Left lobe of liver (tissue), 2 donors: ENCODE data around the gene GPR108. TPM values are rescaled to one million over a fixed set of nuclear protein-coding genes. Genes with fewer than 3 reads are reported as not detected.
A peak's percentile ranks its signal among the peaks of the same experiment; 100 is the strongest.
"Not testable (repeated sequence)": the region's sequence is repeated elsewhere in the genome, so short reads cannot be mapped to it uniquely, and the experiment has no call there.

Source experiments
- ATAC-seq: fragments of 200-7000 bp; cut with Tn5 transposase; one replicate; pipeline ENCODE4 v1.9.1; 2020; ENCODE audit warnings: mild to moderate bottlenecking, moderate library complexity
- DNase-seq: peaks from one replicate; pipeline ENCODE4 v3.0.0-alpha.2; 2020; ENCODE audit warnings: low spot score
- total RNA-seq: library from RNA; stranded (reverse); gene quantifications from one replicate; pipeline ENCODE4 v1.2.1, GENCODE V29; 2021
- donor health status: DM: no; HTN: no; CAD: no; lungs with moderate emphysema.
- donor health status: DM: no; HTN: yes; CAD: no.

The GPR108 gene
- total RNA-seq, 1 donor from 2014 or later: 28.8 TPM

DNA sequence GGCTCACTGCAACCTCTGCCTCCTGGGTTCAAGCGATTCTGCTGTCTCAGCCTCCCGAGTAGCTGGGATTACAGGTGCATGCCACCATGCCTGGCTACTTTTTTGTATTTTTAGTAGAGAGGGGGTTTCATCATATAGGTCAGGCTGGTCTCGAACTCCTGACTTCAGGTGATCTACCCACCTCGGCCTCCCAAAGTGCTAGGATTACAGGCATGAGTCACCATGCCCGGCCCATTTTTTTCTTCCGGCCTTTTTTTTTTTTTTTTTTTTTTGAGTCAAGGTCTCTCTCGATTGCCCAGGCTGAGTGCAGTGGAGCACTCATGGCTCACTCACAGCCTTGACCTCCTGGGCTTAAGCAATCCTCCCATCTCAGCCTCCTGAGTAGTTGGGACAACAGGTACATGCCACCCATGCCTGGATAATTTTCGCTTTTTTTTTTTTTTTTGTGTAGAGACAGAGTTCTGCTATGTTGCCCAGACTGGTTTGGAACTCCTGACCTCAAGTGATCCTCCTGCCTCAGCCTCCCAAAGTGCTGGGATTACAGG, 24.9 kb upstream of the GPR108 start:
- not testable (repeated sequence) for ATAC-seq, DNase-seq

DNA sequence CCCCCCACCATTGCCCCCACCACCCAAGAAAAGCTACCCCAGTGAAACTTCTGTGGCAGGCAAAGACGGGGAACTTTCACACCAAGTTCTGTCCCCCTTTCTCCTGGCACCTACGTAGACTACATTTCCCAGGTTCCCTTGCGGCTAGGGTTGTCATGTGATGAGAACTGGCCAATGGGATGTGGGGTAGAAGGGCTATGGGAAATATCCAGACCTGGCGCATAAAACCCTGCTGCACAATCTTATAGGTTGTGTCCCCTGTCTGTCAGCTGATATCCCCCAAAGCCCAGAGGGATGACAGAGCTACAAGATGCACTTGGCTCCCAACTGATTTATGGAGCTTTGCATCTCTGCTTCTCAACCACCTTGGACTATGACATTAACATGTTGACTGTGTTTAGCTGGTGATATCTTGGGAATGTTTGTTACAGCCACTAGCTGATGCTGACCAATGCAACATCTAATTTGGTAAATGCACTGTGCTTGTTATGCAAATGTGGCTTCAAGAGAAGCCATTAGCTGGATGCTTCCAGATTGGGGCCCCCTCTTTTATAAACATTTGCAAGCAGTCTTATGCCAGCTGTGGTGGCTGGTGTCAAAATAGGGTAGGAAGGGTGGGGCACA, 23.8 kb upstream of the GPR108 start:
- DNase-seq (no peak), ATAC-seq (peak; percentile 65)

- DNase-seq (no peak), ATAC-seq (no peak)
Observed at GRCh38 chr19:6760606-6761005, 23.2 kb upstream of the GPR108 start.

- no peak for ATAC-seq
- no peak for DNase-seq
Observed at GRCh38 chr19:6754653-6755463, 17.5 kb upstream of the GPR108 start.

GRCh38 chr19:6754136-6754535, 16.8 kb upstream of the GPR108 start:
- ATAC-seq (no peak), DNase-seq (no peak)

GRCh38 chr19:6753178-6754031, 16.0 kb upstream of the GPR108 start:
- DNase-seq (peak; percentile 88), ATAC-seq (peak; percentile 83)

- ATAC-seq: peak; percentile 72
Observed at GRCh38 chr19:6752256-6753177, 15.1 kb upstream of the GPR108 start.

DNA sequence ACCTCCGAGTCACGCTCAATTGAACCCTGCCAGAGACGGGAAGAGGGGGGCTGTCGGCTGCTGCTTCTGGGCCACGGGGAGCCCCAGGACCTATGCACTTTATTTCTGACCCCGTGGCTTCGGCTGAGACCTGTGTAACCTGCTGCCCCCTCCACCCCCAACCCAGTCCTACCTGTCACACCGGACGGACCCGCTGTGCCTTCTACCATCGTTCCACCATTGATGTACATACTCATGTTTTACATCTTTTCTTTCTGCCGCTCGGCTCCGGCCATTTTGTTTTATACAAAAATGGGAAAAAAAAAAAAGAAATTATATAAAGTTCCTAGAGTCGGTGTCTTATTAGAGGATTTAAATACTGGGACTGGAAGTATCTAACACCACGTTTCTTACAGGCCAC, 13.8 kb upstream of the GPR108 start:
- ATAC-seq (no peak), DNase-seq (no peak)

More at GRCh38 chr19:6752256-6753177, 15.1 kb upstream of the GPR108 start:
- peak; percentile 83 for DNase-seq

DNA sequence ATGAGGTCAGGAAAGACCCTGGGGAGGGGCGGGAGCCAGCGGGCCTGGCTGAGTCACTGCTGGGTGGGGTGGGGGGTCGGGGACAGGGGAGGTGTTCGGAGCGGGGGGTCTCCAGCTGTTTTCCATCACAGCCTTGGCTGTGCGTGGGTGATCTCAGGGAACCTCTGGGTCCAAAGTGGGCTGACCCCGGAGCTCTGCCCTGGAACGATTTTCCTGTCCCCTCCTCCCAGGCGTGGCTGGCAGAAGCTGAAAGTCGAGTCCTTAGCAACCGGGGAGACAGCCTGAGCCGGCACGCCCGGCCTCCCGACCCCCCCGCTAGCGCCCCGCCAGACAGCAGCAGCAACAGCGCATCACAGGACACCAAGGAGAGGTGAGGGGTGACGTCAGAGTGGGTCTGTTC, 12.7 kb upstream of the GPR108 start:
- ATAC-seq: no peak

DNA sequence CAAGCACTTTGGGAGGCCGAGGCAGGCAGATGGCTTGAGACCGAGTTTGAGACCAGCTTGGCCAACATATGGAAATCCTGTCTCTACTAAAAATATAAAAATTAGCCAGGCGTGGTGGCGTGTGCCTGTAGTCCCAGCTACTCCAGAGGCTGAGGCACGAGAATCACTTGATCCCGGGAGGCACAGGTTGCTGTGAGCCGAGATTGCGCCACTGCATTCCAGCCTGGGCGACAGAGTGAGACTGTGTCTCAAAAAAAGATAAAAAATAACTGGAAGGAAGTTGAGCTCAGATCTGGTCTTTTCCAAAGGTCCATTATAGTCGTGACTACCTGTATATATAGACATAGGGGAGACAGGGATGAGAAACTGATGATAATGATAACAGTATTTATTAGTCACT, 11.2 kb upstream of the GPR108 start:
- not testable (repeated sequence) for DNase-seq, ATAC-seq

More for the DNA sequence above, 12.7 kb upstream of the GPR108 start:
- DNase-seq: no peak

GRCh38 chr19:6745965-6746364, 8.6 kb upstream of the GPR108 start:
- ATAC-seq: no peak
- no peak for DNase-seq

GRCh38 chr19:6744381-6745301, 7.3 kb upstream of the GPR108 start:
- DNase-seq (no peak), ATAC-seq (peak; percentile 54)

- ATAC-seq (no peak), DNase-seq (no peak)
Observed at GRCh38 chr19:6743714-6744380, 6.5 kb upstream of the GPR108 start.

DNA sequence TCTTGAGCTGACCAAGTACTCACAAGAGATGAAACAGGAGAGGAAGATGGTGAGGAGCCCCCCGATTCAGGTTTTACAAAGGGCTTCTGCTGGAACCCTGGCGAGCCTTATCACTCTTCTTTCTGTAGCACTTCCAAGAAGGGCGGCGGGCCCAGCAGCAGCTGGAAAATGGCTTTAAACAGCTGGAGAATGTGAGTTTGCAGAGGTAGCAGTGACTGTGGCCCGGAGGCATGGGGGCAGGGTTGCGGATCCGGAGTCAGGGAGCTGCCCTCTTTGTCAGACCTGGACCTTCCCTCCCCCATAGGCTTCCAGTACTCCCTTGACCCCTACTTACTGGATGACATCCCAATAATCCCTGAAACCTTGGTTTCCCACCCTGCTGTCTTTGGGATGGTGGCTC, 5.7 kb upstream of the GPR108 start:
- ATAC-seq: no peak
- DNase-seq: no peak

- ATAC-seq (no peak), DNase-seq (no peak)
Observed at GRCh38 chr19:6740589-6741343, 3.4 kb upstream of the GPR108 start.

DNA sequence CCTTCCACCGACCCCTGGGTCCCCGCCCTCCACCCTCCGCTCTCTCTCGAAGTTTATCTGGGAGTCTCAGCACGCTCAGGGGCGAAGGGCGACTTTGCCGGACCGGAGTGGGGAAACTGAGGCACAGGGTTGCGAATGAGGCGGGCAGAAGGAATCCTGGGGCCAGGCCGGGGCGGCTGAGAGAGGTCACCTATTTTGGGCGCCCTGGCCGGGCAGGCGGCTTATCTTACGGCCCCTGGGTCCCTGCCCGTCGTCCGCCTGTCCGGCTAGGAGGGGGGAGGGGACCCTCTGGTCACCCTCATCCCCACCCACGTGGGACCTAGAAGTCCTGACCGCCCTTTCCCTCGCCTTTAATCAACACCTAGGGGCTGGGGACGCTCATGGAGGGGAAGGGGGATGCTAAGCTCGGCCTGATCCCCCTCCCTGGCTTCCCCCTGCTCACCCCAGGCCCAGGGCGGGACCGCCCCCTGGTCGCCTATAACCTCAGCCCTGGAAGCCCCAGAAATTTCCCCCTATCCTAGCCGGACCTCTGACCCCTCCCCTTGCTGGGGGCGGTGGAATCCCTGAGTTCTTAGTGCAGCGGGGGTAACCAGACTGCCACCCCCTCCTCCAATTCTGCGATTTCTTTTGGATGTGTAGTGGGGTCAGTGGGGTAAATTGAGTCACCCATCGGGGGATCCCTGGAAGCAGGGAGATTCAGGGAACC, 2.7 kb upstream of the GPR108 start:
- no peak for DNase-seq
- no peak for ATAC-seq

DNA sequence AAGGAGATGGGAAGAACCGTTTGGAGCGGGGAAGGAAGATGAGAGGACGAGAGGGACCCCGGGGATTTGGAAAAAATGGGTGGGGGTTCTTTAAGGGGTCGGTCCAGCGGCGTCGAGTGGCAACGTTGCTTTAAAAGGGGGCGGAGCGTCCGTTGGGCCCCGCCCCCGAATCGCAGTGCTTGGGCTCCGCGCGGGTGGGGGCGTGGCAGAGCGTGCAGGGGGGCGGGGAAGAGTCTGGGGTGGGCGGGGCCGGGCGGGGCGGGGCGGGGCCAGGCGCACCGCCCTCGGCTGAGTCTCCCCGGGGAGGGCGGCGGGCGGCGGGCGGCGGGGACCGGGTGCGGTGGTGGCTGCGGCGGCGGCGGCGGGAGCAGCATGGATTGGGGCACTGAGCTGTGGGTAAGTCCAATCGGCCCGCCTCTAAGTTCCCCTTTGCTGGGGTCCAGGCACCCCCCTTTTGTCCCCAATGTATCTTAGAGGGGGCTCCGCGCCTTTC, 2.1 kb upstream of the GPR108 start, which contains the start of gene TRIP10:
TRIP10 (plus strand) TSS at position 291 of the 493 bp plus-strand sequence; CDS start at position 373, 82 bp downstream.
- DNase-seq: peak; percentile 87
- ATAC-seq: peak; percentile 45
